Glomerular visceral epithelial cell (primary cell): ENCODE measurements around the gene U2AF1.
"Not testable (repeated sequence)": the region's sequence is repeated elsewhere in the genome, so short reads cannot be mapped to it uniquely, and the experiment has no call there.

Source experiments
- DNase-seq: peaks from one replicate; pipeline ENCODE4 v3.0.0-alpha.2; 2016; ENCODE audit errors: extremely low spot score

U2AF1 gene, protein sequence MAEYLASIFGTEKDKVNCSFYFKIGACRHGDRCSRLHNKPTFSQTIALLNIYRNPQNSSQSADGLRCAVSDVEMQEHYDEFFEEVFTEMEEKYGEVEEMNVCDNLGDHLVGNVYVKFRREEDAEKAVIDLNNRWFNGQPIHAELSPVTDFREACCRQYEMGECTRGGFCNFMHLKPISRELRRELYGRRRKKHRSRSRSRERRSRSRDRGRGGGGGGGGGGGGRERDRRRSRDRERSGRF

DNA sequence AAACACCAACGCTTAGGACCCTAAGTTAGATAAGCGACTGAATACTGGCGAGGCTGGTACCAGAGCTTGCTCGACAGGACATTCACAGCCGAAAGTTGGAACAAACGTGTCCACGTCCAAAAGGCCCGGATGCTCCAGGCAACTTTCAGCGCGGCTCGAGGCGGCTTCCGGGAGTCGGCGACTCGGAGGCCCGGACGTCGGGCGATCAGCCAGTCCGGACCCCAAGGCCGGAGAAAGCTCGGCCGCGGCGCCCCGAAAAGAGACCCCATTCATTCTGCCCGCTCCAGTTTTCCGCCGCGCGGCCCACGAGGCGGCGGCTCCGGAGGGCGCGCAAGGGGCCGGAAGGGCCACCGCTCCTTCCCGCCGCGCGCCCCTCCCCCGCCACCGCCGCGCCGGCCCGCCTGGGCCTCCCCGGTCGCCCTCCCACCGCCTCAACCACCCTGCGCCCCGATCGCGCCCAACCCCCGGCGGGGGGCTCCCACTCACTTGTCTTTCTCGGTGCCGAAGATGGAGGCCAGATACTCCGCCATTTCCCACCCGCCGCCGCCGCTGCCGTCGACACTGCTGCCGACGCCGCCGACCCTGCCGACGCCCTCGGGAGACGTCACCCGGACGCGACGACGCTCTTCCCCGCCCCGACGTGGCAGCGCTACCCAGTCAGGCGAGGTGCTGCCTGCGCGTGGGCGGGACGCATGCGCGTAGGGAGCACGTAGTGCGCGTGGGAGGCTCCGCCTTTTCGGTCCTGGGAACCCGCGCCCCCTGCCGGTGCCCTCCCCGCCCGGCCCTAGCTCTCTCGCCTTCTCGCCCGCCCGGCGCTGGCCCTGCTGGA is at the start of gene U2AF1:
Gene U2AF1, minus strand, starts transcription at position 606 of the 829 bp plus-strand sequence. Its CDS starts 76 bp downstream, at position 530.
- peak; percentile 0 for DNase-seq

DNA sequence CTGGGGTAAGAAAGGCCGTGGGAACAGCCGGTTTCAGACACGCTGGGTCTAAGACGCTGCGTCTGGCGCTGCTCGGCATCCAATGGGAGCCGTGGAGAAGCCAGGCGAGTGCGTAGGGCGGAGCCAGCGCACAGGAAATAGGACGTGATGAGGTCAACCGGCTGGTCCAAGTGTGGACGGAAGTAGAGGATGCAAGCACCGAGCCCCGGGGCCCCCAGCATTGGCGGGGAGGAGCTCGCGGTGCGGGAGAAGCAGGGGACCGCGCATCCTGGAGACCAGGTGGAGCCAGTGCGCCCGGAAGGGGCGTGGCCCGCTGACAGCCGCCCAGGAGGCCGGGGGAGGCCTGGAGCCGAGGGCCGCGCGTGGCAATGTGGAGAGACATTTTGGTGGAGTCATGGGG is 46.2 kb upstream of the U2AF1 start:
- not testable (repeated sequence) for DNase-seq

DNA sequence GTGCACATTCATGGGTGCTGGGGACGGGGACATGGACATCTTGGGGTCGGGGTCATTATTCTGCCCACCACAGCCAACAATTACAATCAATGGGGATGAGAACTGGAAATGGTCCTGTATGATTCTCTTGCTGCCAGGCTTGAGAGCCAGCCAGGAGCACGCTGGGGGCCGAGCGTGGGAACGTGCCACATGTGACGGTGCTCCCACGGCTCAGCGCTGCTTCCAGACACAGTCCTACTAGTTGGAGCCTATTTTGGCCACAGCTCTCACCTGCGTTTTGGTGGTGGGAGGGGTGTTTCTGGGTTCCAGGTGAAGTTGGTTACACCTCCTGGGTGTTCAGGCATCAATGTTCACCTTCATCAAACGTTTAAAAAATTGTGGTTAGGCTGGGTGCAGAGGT is 42.0 kb upstream of the U2AF1 start:
- not testable (repeated sequence) for DNase-seq

DNA sequence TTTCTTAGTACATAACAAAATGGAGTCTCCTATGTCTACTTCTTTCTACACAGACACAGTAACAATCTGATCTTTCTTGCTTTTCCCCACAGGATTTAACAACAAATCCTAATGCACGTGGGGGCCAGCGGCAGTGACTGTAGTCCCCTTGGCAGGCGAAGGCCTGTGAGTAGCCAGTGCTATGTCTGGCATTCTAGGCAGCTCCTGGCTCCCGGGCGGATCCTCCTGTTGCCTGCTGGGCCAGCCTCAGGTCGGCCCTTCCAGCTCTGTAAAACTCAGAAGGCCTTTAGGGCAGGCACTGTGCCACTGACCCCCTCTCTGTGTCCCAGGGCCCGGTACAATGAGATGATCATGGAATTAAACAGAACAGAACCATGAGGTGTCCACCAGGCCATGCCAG is 40.6 kb upstream of the U2AF1 start:
- DNase-seq, result not testable (repeated sequence)

DNA sequence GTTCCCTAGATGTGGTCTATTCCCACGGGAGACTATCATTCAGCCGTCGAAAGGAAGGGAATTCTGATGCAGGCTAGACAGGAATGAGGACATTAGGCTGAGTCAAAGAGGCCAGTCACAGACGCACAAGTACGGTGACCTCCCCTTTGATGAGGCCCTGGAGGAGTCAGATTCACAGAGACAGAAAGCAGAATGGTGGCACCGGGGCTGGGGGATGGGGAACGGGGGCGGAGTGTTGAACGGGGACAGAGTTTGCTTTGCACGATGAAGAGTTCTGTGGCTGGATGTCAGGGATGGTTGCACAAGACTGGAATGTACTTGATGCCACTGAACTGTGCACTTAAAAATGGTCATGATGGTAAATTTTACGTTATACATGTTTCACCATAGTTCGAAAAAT is 39.3 kb upstream of the U2AF1 start:
- not testable (repeated sequence) for DNase-seq

DNA sequence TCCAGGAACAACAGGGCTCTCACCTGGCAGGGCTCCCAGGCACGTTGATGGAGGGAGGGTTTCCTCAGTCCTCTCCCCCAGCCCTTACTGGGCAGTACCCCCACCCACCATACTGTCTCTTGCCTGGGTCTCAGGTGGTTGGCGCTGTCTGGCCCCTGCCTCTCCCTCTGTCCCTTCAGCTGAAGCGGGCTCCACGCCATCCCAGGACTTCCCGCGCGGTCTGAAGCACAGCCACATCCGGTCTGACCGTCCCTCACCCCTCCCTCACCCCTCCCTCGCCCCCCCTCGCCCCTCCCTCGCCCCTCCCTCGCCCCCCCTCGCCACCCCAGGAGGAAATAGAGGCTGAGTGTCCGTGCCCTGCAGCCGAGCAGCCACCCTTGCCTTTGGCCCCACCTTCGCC is 34.0 kb upstream of the U2AF1 start:
- DNase-seq, result not testable (repeated sequence)

DNA sequence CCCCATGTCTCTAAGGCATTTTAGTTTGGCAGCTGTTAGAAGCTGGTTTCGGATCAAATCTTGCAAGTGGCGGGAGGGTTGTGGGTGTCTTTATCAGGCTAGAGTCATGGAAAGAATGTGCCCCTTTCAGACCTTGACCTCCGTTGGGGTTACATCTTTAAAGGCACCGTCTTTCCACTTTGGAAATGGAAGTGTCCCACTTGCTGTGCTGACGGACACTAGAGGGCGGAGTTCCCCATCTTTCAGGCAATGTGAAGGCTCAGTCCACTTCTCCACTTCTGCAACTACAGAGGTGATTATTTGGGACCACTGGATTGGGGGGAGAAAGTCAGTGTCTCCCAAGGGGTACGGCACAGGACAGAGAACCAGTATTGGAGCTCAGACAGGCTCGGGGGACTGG is 31.6 kb upstream of the U2AF1 start:
- DNase-seq, result not testable (repeated sequence)

DNA sequence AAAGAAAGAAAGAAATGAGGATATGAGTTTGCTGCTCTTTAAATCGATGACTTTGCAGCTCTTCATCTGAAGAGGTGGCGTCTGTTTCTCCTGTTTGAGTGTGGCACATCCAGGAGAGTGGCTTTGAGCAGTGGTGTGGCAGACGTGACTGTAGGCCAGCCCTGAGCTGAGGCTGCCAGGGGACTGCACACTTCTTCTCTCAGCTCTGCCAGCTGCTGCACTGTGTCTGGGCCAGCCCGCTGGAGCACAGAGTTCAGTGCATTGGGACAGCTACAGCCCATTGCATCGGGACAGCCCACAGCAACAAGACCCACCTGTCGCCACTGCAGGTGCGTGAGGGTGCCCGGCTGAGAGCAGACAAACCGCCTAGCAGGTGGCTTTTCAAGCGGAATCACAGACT is 27.1 kb upstream of the U2AF1 start:
- not testable (repeated sequence) for DNase-seq

DNA sequence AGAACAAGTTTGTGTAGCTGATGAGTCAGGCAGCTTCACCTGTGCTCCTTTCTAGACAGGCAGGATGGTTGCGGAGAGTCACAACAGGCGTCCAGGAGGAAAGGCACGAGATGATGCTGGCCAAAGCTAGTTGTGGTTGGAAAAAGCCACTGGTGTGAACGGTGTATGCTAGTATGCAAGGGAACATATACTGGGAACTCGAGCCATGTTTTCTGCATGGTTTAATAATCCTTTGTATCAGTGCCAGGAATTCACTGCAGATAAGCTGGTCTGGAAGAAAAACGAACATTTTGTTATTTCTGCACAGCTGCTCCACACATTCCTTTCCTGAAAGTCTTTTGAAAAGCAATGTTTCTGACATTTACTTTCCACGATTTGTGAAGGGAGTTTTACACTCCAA is 22.7 kb upstream of the U2AF1 start:
- not testable (repeated sequence) for DNase-seq

DNA sequence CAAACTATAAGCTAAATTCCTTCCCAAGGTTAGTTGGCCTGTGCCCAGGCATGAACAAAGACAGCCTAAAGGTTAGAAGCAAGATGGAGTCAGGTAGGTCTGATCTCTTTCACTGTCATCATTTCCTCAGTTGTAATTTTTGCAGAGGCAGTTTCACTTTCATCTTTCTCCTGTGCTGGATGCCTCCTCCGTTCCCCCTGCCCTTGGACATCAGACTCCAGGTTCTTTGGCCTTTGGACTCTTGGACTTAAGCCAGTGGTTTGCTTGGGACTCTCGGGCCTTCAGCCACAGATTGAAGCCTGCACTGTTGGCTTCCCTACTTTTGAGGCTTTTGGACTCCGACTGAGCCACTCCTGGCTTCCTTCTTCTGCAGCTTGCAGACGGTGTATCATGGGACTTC is 8.6 kb upstream of the U2AF1 start:
- not testable (repeated sequence) for DNase-seq

DNA sequence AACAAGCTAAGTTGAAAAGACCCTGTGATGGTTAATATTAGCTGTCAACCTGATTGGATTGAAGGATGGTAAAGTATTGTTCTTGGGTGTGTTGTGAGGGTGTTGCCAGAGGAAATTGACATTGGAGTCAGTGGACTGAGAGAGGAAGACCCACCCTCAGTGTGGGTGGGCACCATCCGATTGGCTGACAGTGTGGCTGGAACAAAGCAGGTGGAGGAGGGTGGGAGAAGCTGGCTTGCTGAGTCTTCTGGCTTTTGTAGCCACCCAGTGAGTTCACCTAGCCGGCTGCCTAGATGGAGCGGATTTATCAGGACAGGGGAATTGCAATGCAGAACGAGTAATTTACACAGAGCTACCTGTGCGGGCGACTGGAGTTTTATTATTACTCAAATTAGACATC is 7.1 kb upstream of the U2AF1 start:
- DNase-seq, result not testable (repeated sequence)

DNA sequence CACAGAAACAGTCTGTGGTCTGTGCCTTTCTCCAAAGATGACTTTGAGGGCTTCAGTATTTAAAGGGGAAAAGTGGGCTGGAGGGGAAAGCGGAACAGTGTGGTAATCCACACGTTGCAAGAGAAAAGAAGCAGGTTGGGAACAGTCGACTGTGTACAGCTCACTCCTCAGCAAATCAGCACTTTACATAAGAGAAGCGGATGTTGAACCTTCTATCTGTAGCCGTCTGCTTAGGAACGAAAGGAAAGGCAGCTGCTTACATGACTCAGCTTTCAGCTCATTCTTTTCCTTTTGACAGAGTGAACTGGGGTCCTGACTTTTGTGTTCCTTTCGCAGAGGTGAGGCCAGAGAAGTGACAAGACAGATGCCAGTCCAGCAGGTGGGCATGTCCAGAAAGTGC is 1.6 kb upstream of the U2AF1 start:
- DNase-seq, result not testable (repeated sequence)

DNA sequence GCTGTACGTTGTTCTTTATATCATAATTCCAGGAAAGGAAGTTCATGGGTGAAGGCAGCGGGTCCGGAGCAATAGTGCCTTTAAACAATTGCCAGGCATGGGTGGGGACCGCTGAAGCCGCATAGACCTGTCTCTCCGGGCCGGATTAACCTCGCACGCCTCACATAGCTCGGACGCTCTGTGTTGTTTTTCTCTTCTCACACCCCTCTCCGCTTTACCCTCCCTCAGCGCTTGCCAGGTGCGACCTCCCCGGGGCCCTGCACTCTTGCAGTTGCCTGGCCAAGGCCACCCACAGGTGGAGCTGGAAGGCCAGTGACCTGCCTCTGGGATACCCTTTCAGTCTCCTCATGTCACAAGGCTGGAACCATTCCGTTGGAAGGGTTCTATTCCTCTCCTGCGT is 807 bp upstream of the U2AF1 start:
- not testable (repeated sequence) for DNase-seq

DNA sequence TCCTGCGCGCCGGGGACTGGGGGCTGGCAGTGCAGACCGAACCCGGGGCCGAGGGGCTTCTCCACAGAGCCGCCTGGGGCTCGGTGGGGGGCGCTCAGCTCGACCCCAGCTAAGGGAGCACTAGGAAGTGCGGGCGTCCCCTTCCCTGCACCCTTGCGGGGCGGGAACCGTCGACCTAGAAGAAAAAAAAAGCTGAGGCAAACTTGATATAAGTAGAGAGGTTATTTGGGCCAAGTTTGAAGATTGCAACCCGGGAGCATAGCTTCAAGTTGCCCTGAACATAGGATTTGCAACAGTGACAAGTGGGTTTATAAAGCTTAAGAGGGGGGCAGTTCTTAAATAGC is 396 bp upstream of the U2AF1 start:
- not testable (repeated sequence) for DNase-seq

DNA sequence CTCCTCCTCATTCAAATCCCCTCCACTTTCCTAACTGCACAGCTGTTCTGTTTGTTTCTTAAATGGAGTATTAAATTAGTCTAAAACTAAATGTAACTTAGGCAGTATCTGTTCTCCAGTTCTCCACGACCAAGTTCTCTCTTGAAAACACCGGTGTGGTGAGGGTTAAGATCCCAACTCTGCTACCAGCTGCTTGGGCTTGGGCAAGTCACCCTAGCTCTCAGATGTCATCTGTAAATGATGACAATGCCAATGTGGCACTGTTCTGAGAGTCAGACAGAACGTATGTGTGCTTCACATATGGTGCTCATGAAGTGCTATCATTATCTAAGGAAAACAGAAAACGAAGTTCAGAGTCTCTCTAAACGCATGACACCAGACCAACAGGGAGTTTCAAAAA is 2.7 kb downstream of the U2AF1 start:
- DNase-seq, result not testable (repeated sequence)

DNA sequence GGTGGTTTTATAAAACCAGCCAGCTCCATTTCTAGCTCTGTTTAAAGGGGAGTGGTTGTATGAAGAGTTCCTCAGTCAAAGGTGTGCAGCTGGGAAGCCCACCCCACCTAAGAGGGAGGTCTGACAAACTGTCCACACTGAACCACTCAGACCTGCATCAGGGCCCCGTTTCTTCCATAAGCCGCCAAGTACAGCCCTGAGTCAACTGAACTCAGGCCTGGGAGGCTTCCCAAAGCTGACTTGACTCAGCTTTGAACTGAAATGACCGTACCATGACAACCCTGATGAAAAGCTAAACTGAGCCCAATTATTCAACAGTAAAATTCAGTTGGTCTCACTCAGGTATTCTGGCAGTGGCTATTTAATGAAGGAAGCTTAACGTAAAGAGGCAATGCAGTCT is 5.1 kb downstream of the U2AF1 start:
- DNase-seq, result not testable (repeated sequence)

DNA sequence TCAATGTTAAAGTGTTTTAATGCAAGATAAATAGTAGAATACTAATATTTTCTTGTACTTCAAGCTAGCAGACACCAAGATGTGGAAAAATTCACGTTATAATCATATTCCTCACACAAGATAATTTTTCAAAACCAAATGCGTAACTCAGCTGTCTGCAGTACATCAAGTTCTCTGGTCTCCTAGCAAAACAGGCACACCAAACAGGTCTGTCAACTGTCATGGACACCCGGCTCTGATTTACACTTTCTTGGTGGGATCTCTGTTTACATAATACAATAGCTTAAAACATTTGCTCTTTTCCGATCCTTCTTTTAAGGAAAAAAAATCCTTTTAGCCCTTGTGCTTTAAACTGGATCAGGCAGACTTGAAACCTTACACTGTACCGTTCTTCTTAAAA is 5.7 kb downstream of the U2AF1 start:
- not testable (repeated sequence) for DNase-seq

DNA sequence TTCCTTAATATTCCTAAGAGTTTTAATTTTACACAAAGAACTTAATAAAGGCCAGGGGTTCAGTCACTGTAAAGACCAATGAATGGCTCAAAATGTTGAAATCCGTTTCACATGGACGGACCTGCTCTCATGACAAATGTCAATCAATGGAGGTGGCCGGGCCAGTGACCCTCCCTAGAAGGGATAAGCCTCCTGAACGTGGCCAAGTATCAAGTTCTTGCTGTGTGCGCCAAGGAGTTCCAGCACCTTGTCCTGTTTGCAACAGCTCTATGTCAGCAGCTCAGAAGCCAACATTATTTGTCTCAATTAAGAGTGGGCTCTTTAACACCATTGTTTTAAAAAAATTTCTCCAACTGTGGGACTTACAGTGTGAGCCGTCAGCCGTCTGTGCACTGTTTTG is 6.4 kb downstream of the U2AF1 start:
- DNase-seq, result not testable (repeated sequence)

DNA sequence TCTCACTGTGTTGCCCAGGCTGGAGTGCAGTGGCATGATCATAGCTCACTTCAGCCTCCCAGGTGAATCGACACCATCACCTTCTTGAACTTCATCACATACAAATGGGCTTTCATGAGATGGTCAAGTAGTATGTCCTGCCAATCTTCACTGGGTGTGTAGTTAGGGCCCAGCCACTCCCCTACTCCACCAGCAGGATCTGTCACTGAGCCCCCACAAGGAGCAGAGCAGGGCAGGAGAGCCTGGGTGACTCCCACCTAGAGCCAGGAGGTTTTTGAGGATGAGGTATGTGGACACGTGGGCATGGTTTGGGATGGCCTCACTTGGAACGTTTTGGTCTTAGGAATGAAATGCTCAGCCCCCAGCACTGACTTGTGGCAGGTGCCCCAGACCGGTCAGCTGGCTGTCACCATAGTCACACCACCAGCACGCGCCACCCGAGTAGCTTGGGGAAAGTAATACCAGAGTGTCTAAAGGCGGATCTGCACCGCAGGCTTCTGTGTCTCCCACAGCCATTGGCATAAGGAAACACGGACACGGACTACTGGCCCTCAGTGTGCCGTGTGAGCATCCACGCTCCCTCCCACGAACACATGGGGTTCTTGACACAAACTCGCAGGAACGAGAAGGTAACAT is 15.3 kb downstream of the U2AF1 start:
- not testable (repeated sequence) for DNase-seq

DNA sequence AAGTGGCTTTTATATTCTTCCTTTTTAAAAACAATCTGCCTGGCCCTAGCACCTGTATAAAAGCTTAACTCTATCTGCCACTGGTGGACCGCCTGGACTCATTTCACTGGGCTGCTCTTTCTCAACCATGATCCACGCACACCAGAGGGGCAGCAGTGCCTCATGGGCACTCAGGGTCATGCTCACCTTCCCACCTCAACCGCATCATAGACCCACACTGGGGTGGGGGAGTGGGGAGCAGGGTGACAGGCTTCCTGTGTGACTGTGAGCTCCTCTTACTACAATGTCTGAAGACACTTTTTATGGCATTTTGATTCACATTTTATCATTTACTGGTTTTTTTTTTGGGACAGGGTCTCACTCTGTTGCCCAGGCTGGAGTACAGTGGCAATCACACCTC is 16.4 kb downstream of the U2AF1 start:
- not testable (repeated sequence) for DNase-seq

DNA sequence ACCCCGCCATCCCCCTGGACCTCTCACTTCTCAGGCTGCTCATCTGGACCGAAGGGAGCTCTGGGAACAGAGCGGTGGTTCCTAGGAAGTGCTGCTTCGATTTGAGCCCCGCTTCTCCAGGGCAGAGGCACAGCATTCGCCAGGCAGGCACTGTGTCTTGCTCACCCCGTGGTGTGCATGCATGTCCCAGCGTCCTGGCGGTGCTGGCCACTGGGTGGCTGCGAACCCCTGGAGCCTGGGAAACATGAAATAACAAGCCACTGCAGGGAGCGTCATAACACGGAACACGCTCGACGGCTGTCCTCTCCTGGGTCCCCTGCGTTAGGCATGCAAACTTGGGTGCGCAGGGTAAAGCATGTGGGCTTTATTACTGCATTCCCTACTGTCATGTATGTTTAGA is 17.9 kb downstream of the U2AF1 start:
- not testable (repeated sequence) for DNase-seq

DNA sequence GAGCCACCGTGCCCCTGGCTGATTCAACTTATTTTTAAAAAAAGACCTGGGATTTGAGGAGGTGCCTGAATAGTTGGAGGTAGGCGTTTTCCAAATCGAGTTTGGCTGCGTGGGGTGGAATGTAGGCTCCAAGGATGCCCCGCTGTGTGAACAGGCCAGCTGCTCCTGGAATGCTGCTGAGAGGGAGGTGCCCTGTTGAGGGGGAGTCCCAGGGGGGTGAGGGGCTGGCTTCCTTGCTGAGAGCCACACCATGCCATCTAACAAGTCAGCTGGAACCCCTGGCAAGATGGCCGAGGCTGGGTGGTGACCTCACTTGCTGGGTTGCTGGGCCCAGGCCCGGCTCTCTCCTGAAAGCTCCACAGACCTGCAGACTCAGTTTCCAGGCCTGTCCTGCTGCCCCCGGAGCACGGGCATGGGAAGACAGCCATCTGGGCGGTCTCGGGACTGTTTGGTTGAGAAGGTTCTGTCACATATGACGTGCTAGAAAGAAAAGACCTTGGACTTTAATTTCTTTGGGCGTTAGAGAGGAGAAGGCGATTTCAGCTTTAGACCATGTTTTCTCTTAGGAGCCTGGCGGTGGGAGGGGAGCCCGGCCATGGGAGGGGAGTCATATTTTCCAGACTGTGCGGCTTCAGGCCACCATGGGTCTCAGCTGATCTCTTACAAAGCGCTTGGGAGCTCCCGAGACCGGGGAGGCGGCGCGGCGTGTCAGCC is 24.6 kb downstream of the U2AF1 start:
- not testable (repeated sequence) for DNase-seq
